PC-9 (cell line): ENCODE measurements around the gene C4orf51. TPM values are rescaled to one million over a fixed set of nuclear protein-coding genes. Genes with fewer than 3 reads are reported as not detected.

Source experiments
- BruUV-seq: library from RNA; stranded (reverse); fragments of 400-500 nt; replicated peaks from 2 replicates; lab custom pipeline; 2021; lab: Mats Ljungman, UMichigan
- CTCF ChIA-PET: fragments of 300-600 bp; sonication (Branson Sonifier 250); formaldehyde crosslinking; loops from one replicate; lab custom pipeline; 2022; ENCODE audit warnings: antibody characterized with exemption; lab: Charles Lee
- POLR2A ChIA-PET: fragments of 300-600 bp; sonication (Branson Sonifier 250); formaldehyde crosslinking; loops from one replicate; lab custom pipeline; 2022; ENCODE audit warnings: antibody characterized with exemption; ENCODE audit not compliant: unreplicated experiment; lab: Charles Lee
- DNase-seq, 2 experiments: peaks; one replicate each; pipeline versions ENCODE4 v3.0.0 to v3.0.0-alpha.2; 2015 to 2022; ENCODE audit warnings: mixed read lengths in 1 of 2
- H2AFZ ChIP-seq: fragments of 200-600 bp; sonication (generic); 2 replicates; pipeline ENCODE4 v1.8.1; 2017; ENCODE audit warnings: antibody characterized with exemption
- H3F3A ChIP-seq: fragments of 200-600 bp; sonication (generic); 2 replicates; pipeline ENCODE4 v1.8.1; 2017; ENCODE audit warnings: antibody characterized with exemption, mild to moderate bottlenecking, low read depth; ENCODE audit not compliant: insufficient read depth
- H3K27ac ChIP-seq: fragments of 200-600 bp; sonication (generic); 2 replicates; pipeline ENCODE4 v1.6.1; 2016; ENCODE audit warnings: mixed run types
- H3K27me3 ChIP-seq: fragments of 200-600 bp; sonication (generic); 2 replicates; pipeline ENCODE4 v1.6.1; 2016; ENCODE audit warnings: low read depth, mixed run types; ENCODE audit not compliant: insufficient read depth
- H3K36me3 ChIP-seq: fragments of 200-600 bp; sonication (generic); 2 replicates; pipeline ENCODE4 v1.6.1; 2016; ENCODE audit warnings: low read depth, mixed run types
- H3K4me1 ChIP-seq: fragments of 200-600 bp; sonication (generic); replicated peaks from 2 replicates; pipeline ENCODE4 v1.6.1; 2016; ENCODE audit warnings: mixed run types; ENCODE audit not compliant: insufficient read depth
- H3K4me2 ChIP-seq: fragments of 200-600 bp; sonication (generic); 2 replicates; pipeline ENCODE4 v1.6.1; 2017; ENCODE audit warnings: mixed run types
- H3K4me3 ChIP-seq: fragments of 200-600 bp; sonication (generic); 2 replicates; pipeline ENCODE4 v1.6.1; 2016; ENCODE audit warnings: mixed run types
- H3K79me2 ChIP-seq: fragments of 200-600 bp; sonication (generic); 2 replicates; pipeline ENCODE4 v1.6.1; 2017; ENCODE audit warnings: low read depth, mixed run types
- H3K9me2 ChIP-seq: fragments of 200-600 bp; sonication (generic); 2 replicates; pipeline ENCODE4 v1.8.1; 2017; ENCODE audit warnings: mild to moderate bottlenecking; ENCODE audit not compliant: insufficient read depth
- H3K9me3 ChIP-seq: fragments of 200-600 bp; sonication (generic); 2 replicates; pipeline ENCODE4 v1.8.1; 2016; ENCODE audit warnings: low read depth; ENCODE audit not compliant: insufficient read depth
- H4K20me1 ChIP-seq: fragments of 200-600 bp; sonication (generic); 2 replicates; pipeline ENCODE4 v1.8.1; 2017; ENCODE audit not compliant: insufficient read depth
- CTCF ChIP-seq: fragments of 200-600 bp; sonication (generic); conservative IDR thresholded peaks from 2 replicates; pipeline ENCODE4 v1.6.1; 2017; ENCODE audit warnings: mixed run types, antibody characterized with exemption, mild to moderate bottlenecking, moderate library complexity
- EZH2 ChIP-seq: fragments of 200-600 bp; sonication (generic); IDR thresholded peaks from 2 replicates; pipeline ENCODE4 v1.8.0; 2017; ENCODE audit warnings: antibody characterized with exemption, low read depth
- intact Hi-C: fragments of 100-400 bp; cut with micrococcal nuclease; formaldehyde crosslinking; loops from one replicate; pipeline ENCODE4 v1.10.0; 2022; ENCODE audit not compliant: unreplicated experiment
- total RNA-seq: library from RNA; stranded (reverse); gene quantifications from 2 replicates; pipeline ENCODE4 v1.2.3, GENCODE V29; 2021

C4orf51 gene
- total RNA-seq, 1 experiment from 2014 or later, result not detected

- ChIA-PET POLR2A (no interaction called here), CTCF (no interaction called here)
- Histone ChIP-seq H3K36me3 (no peaks in the 10 kb centered on the region), H3K9me3 (no peaks in the 10 kb centered on the region), H3F3A (no peaks in the 10 kb centered on the region), H3K27me3 (no peaks in the 10 kb centered on the region), H3K27ac (no peak overlapping the region), H2AFZ (no peak overlapping the region), H3K79me2 (no peaks in the 10 kb centered on the region), H3K4me1 (0 out of 2 replicates have a peak, but pooled peaks cover under 1% of the 10 kb centered on the region), H3K4me3 (no peak overlapping the region), H4K20me1 (no peaks in the 10 kb centered on the region), H3K9me2 (no peaks in the 10 kb centered on the region), H3K4me2 (no peak overlapping the region)
- TF ChIP-seq EZH2, result no peak
- TF ChIP-seq CTCF, result no peak
- no TSS peak for BruUV-seq
- intact Hi-C loops, result no loop called here
- no peak for DNase-seq
Observed at GRCh38 chr4:145709336-145709735, 29.4 kb downstream of the C4orf51 start.

GRCh38 chr4:145709843-145710242 is 29.9 kb downstream of the C4orf51 start:
- no peaks in the 10 kb centered on the region for H3K27me3 ChIP-seq
- no peaks in the 10 kb centered on the region for H3K79me2 ChIP-seq
- ChIA-PET POLR2A (no interaction called here), CTCF (no interaction called here)
- TF ChIP-seq EZH2, result no peak
- TF ChIP-seq CTCF, result no peak
- no peaks in the 10 kb centered on the region for H3K9me3 ChIP-seq
- intact Hi-C loops, result no loop called here
- no peaks in the 10 kb centered on the region for H3F3A ChIP-seq
- no peaks in the 10 kb centered on the region for H3K36me3 ChIP-seq
- DNase-seq, result peak in 1 of 2 experiments; percentile 46
- no peak overlapping the region for H3K4me3 ChIP-seq
- H3K27ac ChIP-seq, result no peak overlapping the region
- no peak overlapping the region for H2AFZ ChIP-seq
- H3K4me1 ChIP-seq, result no peaks in the 10 kb centered on the region
- no peak overlapping the region for H3K4me2 ChIP-seq
- no peaks in the 10 kb centered on the region for H3K9me2 ChIP-seq
- no TSS peak for BruUV-seq
- no peaks in the 10 kb centered on the region for H4K20me1 ChIP-seq

GRCh38 chr4:145716200-145716599 is 36.3 kb downstream of the C4orf51 start:
- Histone ChIP-seq H4K20me1 (no peaks in the 10 kb centered on the region), H3K36me3 (no peaks in the 10 kb centered on the region), H3K4me2 (no peak overlapping the region), H3K4me3 (no peak overlapping the region), H3K4me1 (no peaks in the 10 kb centered on the region), H3K9me3 (no peaks in the 10 kb centered on the region), H2AFZ (no peak overlapping the region), H3K27ac (no peak overlapping the region), H3F3A (no peaks in the 10 kb centered on the region), H3K27me3 (no peaks in the 10 kb centered on the region), H3K9me2 (no peaks in the 10 kb centered on the region), H3K79me2 (no peaks in the 10 kb centered on the region)
- ChIA-PET CTCF (interaction anchor here (1.0 kb wide), 1 partner anchor 40 kb away, joined by 3 read pairs; no protein-coding TSS in a partner anchor), POLR2A (no interaction called here)
- DNase-seq, result no peak
- TF ChIP-seq EZH2 (no peak), CTCF (no peak)
- no TSS peak for BruUV-seq
- intact Hi-C loops, result no loop called here
